Measurements from ENCODE around the gene ARHGAP22. TPM values are rescaled to one million over a fixed set of nuclear protein-coding genes. Genes with fewer than 3 reads are reported as not detected.

Gene ARHGAP22
- total and polyA plus RNA-seq, 2 of the 4 experiments (the other 2 are of a cell fraction) = 28.3 to 30.2 TPM

GRCh38 chr10:48541144-48541795, 63.6 kb downstream of the ARHGAP22 start:
- Histone ChIP-seq H3K27me3 (ENCODE audit: control insufficient read depth, insufficient read depth, low read length) (no peaks in the 10 kb centered on the region), H3K4ac (ENCODE audit: low read depth, low read length) (no peak overlapping the region; the same call in 1 of the 2 replicates), H2BK20ac (ENCODE audit: low read depth, low read length) (no peak overlapping the region), H2AK5ac (ENCODE audit: low read depth, low read length) (no peak overlapping the region), H3K36me3 (ENCODE audit: control insufficient read depth, insufficient read depth, low read length) (peaks cover 3% of the 10 kb centered on the region), H4K8ac (ENCODE audit: low read depth in 2 of 2, low read length in 2 of 2) (no peak overlapping the region), H2AK9ac (replicated peaks; ENCODE audit: low read depth, low read length, poor library complexity) (peak overlapping the region; percentile 3), H2BK120ac (ENCODE audit: low read depth, low read length) (peak overlapping the region; percentile 27; the same call in 1 of the 2 replicates), H4K20me1 (ENCODE audit: insufficient read depth, low read length) (0 out of 2 replicates have a peak, but pooled peaks cover 12% of the 10 kb centered on the region), H3K4me2 (ENCODE audit: low read depth, low read length) (no peak overlapping the region), H3K4me3 (ENCODE audit: insufficient read depth, low read depth, low read length) (no peak overlapping the region), H3K56ac (ENCODE audit: extremely low read depth, insufficient read depth, low read length) (no peak overlapping the region), H4K5ac (ENCODE audit: low read depth, low read length) (no peak overlapping the region), H3K18ac (ENCODE audit: low read depth, low read length) (no peak overlapping the region), H3K9me1 (ENCODE audit: insufficient read depth, low read length) (peaks cover 9% of the 10 kb centered on the region), H3K4me1 (ENCODE audit: control insufficient read depth, insufficient read depth, low read length) (peaks cover 6% of the 10 kb centered on the region; the same call in 1 of the 2 replicates), H2BK15ac (ENCODE audit: low read depth, low read length) (no peak overlapping the region), H3K27ac (ENCODE audit: insufficient read depth, low read length) (no peak overlapping the region), H2BK5ac (ENCODE audit: low read depth, low read length, poor library complexity, severe bottlenecking) (no peak overlapping the region), H4K91ac (ENCODE audit: insufficient read depth, low read depth, low read length) (peak overlapping the region; percentile 1; the same call in 1 of the 2 replicates), H3K9me3 (ENCODE audit: control insufficient read depth, insufficient read depth, low read length) (no peaks in the 10 kb centered on the region), H3K79me1 (ENCODE audit: low read depth in 1 of 2, low read length in 2 of 2) (peaks cover 0 to 59% of the 10 kb centered on the region in 2 experiments; a peak in 3 of 4 replicates), H3K14ac (replicated peaks; ENCODE audit: low read depth, low read length) (peak overlapping the region; percentile 28; the same call in 1 of the 2 replicates), H2AFZ (replicated peaks; ENCODE audit: low read length, poor library complexity) (no peak overlapping the region), H3K23ac (ENCODE audit: low read depth, low read length) (no peak overlapping the region), H3K9ac (ENCODE audit: low read depth, low read length) (no peak overlapping the region)
- intact Hi-C loops (cut with micrococcal nuclease) = no loop called here
- in situ Hi-C loops (cut with MboI; ENCODE audit: low sequenced_read_pairs) = no loop called here
- ATAC-seq (ENCODE audit: low read depth) (peak; percentile 54), DNase-seq (peak; percentile 12)
- dilution Hi-C loops (cut with HindIII; ENCODE audit: low sequenced_read_pairs, unreplicated experiment) = no loop called here
- no TSS peak for BruUV-seq (replicated peaks)
- WGBS, 2 experiments (ENCODE audit: extremely low coverage in 2 of 2, insufficient read length in 1 of 2) = 82% methylated on average over 5 of the region's 7 CpGs; no CpG with 5 or more reads in 1 of the 2 experiments
- ChIA-PET POLR2A (ENCODE audit: unreplicated experiment) (no interaction called here), CTCF (interaction anchor here (0.6 to 1.7 kb wide), 3 partner anchors 74 to 115 kb away, joined by 3 to 4 read pairs (median 3); no protein-coding TSS in a partner anchor)
- TF ChIP-seq BHLHE40 (IDR thresholded peaks at IDR 0.05; ENCODE audit: low read depth, low read length) = no peak
- no peak for TF ChIP-seq CTCF (conservative IDR thresholded peaks at IDR 0.05; ENCODE audit: low read depth, low read length)
- no peak for TF ChIP-seq FOS (IDR thresholded peaks at IDR 0.05; ENCODE audit: low read depth, low read length)
- TF ChIP-seq CHD1 (IDR thresholded peaks at IDR 0.05; ENCODE audit: low read depth, low read length) = no peak
- no peak for TF ChIP-seq CEBPB (IDR thresholded peaks at IDR 0.05; ENCODE audit: low read depth, low read length)
- TF ChIP-seq ELK1 (IDR thresholded peaks at IDR 0.05; ENCODE audit: borderline replicate concordance, low read depth, low read length) = no peak
- no peak for TF ChIP-seq NFE2L2 (IDR thresholded peaks at IDR 0.05; ENCODE audit: low read depth, low read length)
- no peak for TF ChIP-seq MAZ (IDR thresholded peaks at IDR 0.05; ENCODE audit: borderline replicate concordance, low read depth, low read length)
- TF ChIP-seq, protein P1, sequence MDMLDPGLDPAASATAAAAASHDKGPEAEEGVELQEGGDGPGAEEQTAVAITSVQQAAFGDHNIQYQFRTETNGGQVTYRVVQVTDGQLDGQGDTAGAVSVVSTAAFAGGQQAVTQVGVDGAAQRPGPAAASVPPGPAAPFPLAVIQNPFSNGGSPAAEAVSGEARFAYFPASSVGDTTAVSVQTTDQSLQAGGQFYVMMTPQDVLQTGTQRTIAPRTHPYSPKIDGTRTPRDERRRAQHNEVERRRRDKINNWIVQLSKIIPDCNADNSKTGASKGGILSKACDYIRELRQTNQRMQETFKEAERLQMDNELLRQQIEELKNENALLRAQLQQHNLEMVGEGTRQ (IDR thresholded peaks at IDR 0.05; ENCODE audit: low read depth, low read length) = no peak
- TF ChIP-seq RFX5 (IDR thresholded peaks at IDR 0.05; ENCODE audit: low read depth, low read length) = no peak
- no peak for TF ChIP-seq SMC3 (IDR thresholded peaks at IDR 0.05; ENCODE audit: low read depth, low read length)
- TF ChIP-seq RAD21 (IDR thresholded peaks at IDR 0.05; ENCODE audit: low read length) = no peak
- no peak for TF ChIP-seq MAFK (IDR thresholded peaks at IDR 0.05; ENCODE audit: low read depth, low read length)
- no peak for TF ChIP-seq RCOR1 (IDR thresholded peaks at IDR 0.05; ENCODE audit: insufficient replicate concordance, low read length)
- TF ChIP-seq POLR2A (IDR thresholded peaks at IDR 0.05; ENCODE audit: low read depth, low read length) = no peak

All from IMR-90 (cell line).